Esophagus squamous epithelium (tissue), 5 donors: Measurements from ENCODE around the gene ADGRG3. TPM values are rescaled to one million over a fixed set of nuclear protein-coding genes. Genes with fewer than 3 reads are reported as not detected.

ENCODE experiments used
- DNase-seq: peaks from one replicate; lab custom pipeline; 2025; lab: John Stamatoyannopoulos, UW
- H3K27ac ChIP-seq, 4 donors: fragments of 200-600 bp; sonication (generic); one replicate each; pipeline ENCODE4 v1.5.1; 2016 to 2019; ENCODE audit warnings: mild to moderate bottlenecking in 1 of 4
- H3K27me3 ChIP-seq, 4 donors: fragments of 200-600 bp; sonication (generic); 1 replicate in 3 of 4; 2 replicates in 1 of 4; pipeline versions ENCODE4 v1.5.1 to v1.6.0; 2017 to 2021; ENCODE audit warnings: antibody characterized with exemption in 1 of 4
- H3K36me3 ChIP-seq, 3 donors: fragments of 200-600 bp; sonication (generic); one replicate each; pipeline ENCODE4 v1.5.1; 2016 to 2019
- H3K4me1 ChIP-seq, 3 donors: fragments of 200-600 bp; sonication (generic); one replicate each; pipeline ENCODE4 v1.5.1; 2017 to 2019
- H3K4me3 ChIP-seq, 4 donors: fragments of 200-600 bp; sonication (generic); 1 replicate in 3 of 4; 2 replicates in 1 of 4; pipeline ENCODE4 v1.5.1; 2016 to 2019; ENCODE audit warnings: mild to moderate bottlenecking in 2 of 4, moderate library complexity in 1 of 4
- H3K9me3 ChIP-seq, 3 donors: fragments of 200-600 bp; sonication (generic); one replicate each; pipeline ENCODE4 v1.5.1; 2016 to 2019
- POLR2A ChIP-seq, 4 donors: fragments of 450-650 bp; IDR thresholded peaks; one replicate each; pipeline ENCODE4 v1.6.1; 2017; ENCODE audit warnings: antibody characterized with exemption in 4 of 4, mild to moderate bottlenecking in 4 of 4, moderate library complexity in 3 of 4
- WGBS, 2 donors: methylation state at CpG; one replicate each; pipeline ENCODE4 v1.1.5; 2018; 5-methylcytosine and 5-hydroxymethylcytosine counted together
- intact Hi-C: fragments of 100-400 bp; cut with DNase I; formaldehyde crosslinking; loops from one replicate; pipeline ENCODE4 v1.15.0; 2022
- total RNA-seq, 4 donors: library from RNA; depleted of rRNA; stranded (reverse); fragments of >200 nt; gene quantifications; one replicate each; pipeline ENCODE4 v1.1.0, GENCODE V29; 2016
- TF ChIP-seq, protein P1 (sequence below), 6 experiments: fragments of 450-650 bp in 4 of 6; fragments of 200-600 bp in 2 of 6; sonication (generic) in 2 of 6; IDR thresholded peaks; one replicate each; pipeline ENCODE4 v1.5.1; 2016 to 2019; ENCODE audit warnings: antibody characterized with exemption in 6 of 6, mild to moderate bottlenecking in 4 of 6, moderate library complexity in 4 of 6
- donor health status: DM: yes; HTN: yes; CAD: no.

ADGRG3 gene
- total RNA-seq, 4 donors from 2014 or later = 1.5 to 3.9 (median 2.1) TPM; not detected in 1

DNA sequence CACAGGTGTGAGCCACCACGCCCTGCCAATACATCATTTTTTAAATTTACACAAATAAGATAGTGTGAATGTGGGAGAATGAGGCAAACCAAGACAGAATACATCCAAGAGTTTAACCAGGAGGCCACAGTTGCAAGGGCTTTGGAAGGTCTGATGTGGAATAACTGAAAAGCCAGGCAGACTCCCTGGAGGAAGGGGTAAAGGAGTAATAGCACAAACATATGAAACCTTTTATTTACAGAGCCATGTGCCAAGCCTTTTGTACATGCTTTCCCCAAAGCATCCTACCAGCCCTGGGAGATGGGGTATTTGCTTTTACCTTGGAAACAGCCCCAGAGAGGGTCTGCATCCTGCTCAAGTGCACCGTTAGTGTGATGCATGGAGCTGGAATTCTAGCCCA is 4.7 kb downstream of the ADGRG3 start:
- Histone ChIP-seq H3K4me1 (peaks cover 0 to 10% (median 2%) of the 10 kb centered on the region in 3 donors), H3K36me3 (no peaks in the 10 kb centered on the region), H3K27ac (no peak overlapping the region), H3K4me3 (no peak overlapping the region), H3K27me3 (peaks cover 0 to 22% (median 0%) of the 10 kb centered on the region in 4 donors), H3K9me3 (no peaks in the 10 kb centered on the region)
- intact Hi-C loops = no loop called here
- TF ChIP-seq, protein P1, sequence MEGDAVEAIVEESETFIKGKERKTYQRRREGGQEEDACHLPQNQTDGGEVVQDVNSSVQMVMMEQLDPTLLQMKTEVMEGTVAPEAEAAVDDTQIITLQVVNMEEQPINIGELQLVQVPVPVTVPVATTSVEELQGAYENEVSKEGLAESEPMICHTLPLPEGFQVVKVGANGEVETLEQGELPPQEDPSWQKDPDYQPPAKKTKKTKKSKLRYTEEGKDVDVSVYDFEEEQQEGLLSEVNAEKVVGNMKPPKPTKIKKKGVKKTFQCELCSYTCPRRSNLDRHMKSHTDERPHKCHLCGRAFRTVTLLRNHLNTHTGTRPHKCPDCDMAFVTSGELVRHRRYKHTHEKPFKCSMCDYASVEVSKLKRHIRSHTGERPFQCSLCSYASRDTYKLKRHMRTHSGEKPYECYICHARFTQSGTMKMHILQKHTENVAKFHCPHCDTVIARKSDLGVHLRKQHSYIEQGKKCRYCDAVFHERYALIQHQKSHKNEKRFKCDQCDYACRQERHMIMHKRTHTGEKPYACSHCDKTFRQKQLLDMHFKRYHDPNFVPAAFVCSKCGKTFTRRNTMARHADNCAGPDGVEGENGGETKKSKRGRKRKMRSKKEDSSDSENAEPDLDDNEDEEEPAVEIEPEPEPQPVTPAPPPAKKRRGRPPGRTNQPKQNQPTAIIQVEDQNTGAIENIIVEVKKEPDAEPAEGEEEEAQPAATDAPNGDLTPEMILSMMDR (IDR thresholded peaks at IDR 0.05) = no peak
- no peak for DNase-seq
- 87 to 100% methylated on average over 2 of the region's 2 CpGs for WGBS, 2 donors

DNA sequence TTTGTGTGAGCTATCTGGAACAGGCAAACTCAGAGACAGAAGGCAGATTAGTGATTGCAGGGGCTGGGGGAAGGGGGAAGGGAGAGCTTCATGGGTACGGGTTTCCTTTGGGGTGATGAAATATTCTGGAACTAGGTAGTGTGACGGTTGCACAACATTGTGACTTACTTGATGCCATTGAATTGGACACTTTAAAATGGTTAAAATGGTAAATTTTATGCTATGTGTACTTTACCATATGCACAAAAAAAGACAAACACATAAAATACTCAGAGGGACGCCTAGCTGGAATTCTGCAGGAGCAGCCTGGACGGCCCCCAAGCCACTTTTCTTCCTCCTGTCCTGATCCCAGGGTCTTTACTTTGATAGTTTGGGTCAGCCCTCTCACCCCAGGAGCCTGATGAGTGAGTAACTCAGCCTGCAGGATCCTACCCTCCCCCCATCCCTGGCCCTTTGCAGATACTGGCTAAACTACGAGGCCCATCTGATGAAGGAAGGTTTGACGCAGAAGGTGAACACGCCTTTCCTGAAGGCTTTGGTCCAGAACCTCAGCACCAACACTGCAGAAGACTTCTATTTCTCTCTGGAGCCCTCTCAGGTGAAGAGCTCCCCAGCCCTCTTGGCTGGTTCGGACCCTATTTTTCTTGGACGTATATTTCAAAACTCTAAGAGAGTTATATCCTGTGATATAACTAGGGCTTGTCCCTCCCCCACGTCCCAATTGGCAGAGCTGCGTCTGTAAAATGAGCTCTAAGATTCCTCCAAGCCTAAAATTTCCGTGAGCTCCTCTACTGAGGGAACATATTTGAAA is 7.8 kb downstream of the ADGRG3 start:
- no peak overlapping the region for H3K4me3 ChIP-seq
- H3K36me3 ChIP-seq = no peaks in the 10 kb centered on the region
- intact Hi-C loops = no loop called here
- H3K4me1 ChIP-seq = peaks cover 0 to 21% (median 7%) of the 10 kb centered on the region in 3 donors
- 48 to 59% methylated on average over 10 to 12 of the region's 12 CpGs for WGBS, 2 donors
- no peaks in the 10 kb centered on the region for H3K9me3 ChIP-seq
- DNase-seq = no peak
- no peak overlapping the region for H3K27ac ChIP-seq
- peaks cover 0 to 22% (median 0%) of the 10 kb centered on the region in 4 donors for H3K27me3 ChIP-seq
- TF ChIP-seq, protein P1 (IDR thresholded peaks at IDR 0.05) = no peak
- no peak for TF ChIP-seq POLR2A (IDR thresholded peaks at IDR 0.05)

DNA sequence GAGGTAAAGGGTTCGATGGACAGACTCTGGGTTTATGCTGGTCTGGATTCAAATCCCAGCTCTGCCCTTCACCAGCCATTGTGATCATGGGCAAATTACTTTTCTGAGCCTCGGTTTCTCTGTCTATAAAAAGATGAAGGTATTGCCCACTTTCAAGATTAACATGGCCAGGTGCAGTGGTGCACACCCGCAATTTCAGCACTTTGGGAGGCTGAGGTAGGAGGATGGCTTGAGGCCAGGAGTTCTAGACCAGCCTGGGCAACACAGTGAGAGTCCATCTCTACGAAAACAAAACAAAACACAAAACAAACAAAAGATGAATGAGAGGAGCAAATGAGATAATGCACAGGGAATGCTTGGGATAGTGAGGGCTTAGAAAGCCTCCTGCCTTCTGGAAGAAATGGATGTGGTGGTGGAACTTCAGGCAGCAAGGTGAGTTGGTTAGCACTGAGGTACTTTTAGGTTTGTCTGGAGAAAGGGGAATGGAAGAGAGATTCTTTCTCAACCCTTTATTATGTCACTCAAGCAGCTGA is 8.5 kb downstream of the ADGRG3 start:
- intact Hi-C loops = no loop called here
- no peaks in the 10 kb centered on the region for H3K36me3 ChIP-seq
- no peak for DNase-seq
- H3K27me3 ChIP-seq = peaks cover 0 to 22% (median 0%) of the 10 kb centered on the region in 4 donors
- no peak overlapping the region for H3K4me3 ChIP-seq
- no peak overlapping the region for H3K27ac ChIP-seq
- H3K9me3 ChIP-seq = no peaks in the 10 kb centered on the region
- peaks cover 0 to 21% (median 7%) of the 10 kb centered on the region in 3 donors for H3K4me1 ChIP-seq
- WGBS, 2 donors = 60 to 71% methylated on average over 2 to 4 of the region's 4 CpGs
- TF ChIP-seq POLR2A (IDR thresholded peaks at IDR 0.05) = no peak
- TF ChIP-seq, protein P1 (IDR thresholded peaks at IDR 0.05) = no peak

DNA sequence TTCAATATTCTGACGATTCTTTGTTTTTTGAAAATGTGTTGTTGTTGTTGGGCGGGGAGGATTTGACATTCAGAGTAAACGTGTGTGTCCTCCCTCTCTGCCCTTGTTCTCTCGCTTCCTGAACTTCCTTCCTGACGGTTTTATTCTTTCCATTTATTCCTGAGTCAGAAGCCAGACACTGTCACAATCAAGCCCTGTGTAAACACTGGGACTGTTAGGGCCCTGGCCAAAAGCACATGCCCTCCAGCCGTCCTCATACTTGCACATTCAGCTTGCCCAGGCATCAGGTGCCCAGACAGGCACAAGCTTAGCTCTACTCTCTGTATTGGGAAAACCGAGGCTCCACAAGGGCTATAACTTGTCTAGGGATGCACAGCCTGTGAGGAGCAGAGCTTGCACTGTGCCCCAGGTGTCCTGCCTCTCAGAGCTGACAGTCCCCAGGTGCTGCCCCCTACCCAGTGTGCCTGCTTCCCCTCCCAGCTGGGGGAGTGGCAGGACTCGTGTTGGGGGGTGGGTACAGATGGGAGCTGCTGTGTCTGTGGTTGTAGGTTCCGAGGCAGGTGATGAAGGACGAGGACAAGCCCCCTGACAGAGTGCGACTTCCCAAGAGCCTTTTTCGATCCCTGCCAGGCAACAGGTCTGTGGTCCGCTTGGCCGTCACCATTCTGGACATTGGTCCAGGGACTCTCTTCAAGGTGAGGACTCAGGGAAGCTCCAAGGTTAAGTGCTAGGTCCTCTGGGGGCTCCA is 9.7 kb downstream of the ADGRG3 start:
- H3K27me3 ChIP-seq = peaks cover 0 to 17% (median 0%) of the 10 kb centered on the region in 4 donors
- no peaks in the 10 kb centered on the region for H3K9me3 ChIP-seq
- H3K36me3 ChIP-seq = no peaks in the 10 kb centered on the region
- DNase-seq = no peak
- H3K4me3 ChIP-seq = no peak overlapping the region
- H3K4me1 ChIP-seq = peaks cover 0 to 21% (median 7%) of the 10 kb centered on the region in 3 donors
- 30 to 36% methylated on average over 9 to 10 of the region's 14 CpGs for WGBS, 2 donors
- intact Hi-C loops = no loop called here
- H3K27ac ChIP-seq = no peak overlapping the region
- TF ChIP-seq, protein P1 (IDR thresholded peaks at IDR 0.05) = no peak
- TF ChIP-seq POLR2A (IDR thresholded peaks at IDR 0.05) = no peak
